K562 (cell line): ENCODE data around the gene NBR1. TPM values are rescaled to one million over a fixed set of nuclear protein-coding genes. Genes with fewer than 3 reads are reported as not detected.

Source experiments
- AFF4 ChIP-seq: sonication (generic); formaldehyde crosslinking; IDR thresholded peaks from 2 replicates; pipeline ENCODE4 v1.8.0; 2023; ENCODE audit warnings: mild to moderate bottlenecking, missing genetic modification reagents
- CCNT2 ChIP-seq: IDR thresholded peaks from 2 replicates; pipeline ENCODE4 v1.6.1; 2011; ENCODE audit warnings: borderline replicate concordance, low read depth, mild to moderate bottlenecking, moderate library complexity, mixed read lengths, low read length; ENCODE audit not compliant: insufficient read length; ENCODE audit errors: extremely low read depth
- ETS2 ChIP-seq: IDR thresholded peaks from 2 replicates; pipeline ENCODE4 v1.6.1; 2016; ENCODE audit warnings: borderline replicate concordance, missing genetic modification characterization, mild to moderate bottlenecking, moderate library complexity, missing compliant biosample characterization; ENCODE audit not compliant: poor library complexity, severe bottlenecking
- ETV5 ChIP-seq: sonication (generic); formaldehyde crosslinking; IDR thresholded peaks from 2 replicates; pipeline ENCODE4 v1.4.0; 2020; ENCODE audit warnings: low read depth, mild to moderate bottlenecking, missing genetic modification reagents
- FOS ChIP-seq: IDR thresholded peaks from 3 replicates; pipeline ENCODE4 v1.6.1; 2011; ENCODE audit not compliant: insufficient read length; ENCODE audit errors: extremely low read depth
- HDAC1 ChIP-seq, 2 experiments: fragments of 450-650 bp; IDR thresholded peaks; 2 replicates each; pipeline ENCODE4 v1.6.1; 2016 to 2017; ENCODE audit warnings: inconsistent platforms in 1 of 2, mild to moderate bottlenecking in 1 of 2, moderate library complexity in 1 of 2
- NCOA1 ChIP-seq: fragments of 450-650 bp; IDR thresholded peaks from 2 replicates; pipeline ENCODE4 v1.6.1; 2016; ENCODE audit warnings: low read depth
- NCOR1 ChIP-seq: fragments of 450-650 bp; IDR thresholded peaks from 2 replicates; pipeline ENCODE4 v1.6.1; 2016; ENCODE audit warnings: mild to moderate bottlenecking, moderate library complexity
- PREB ChIP-seq: sonication (generic); formaldehyde crosslinking; IDR thresholded peaks from 2 replicates; pipeline ENCODE4 v1.8.1; 2023; ENCODE audit warnings: mild to moderate bottlenecking, missing genetic modification reagents
- SAFB2 ChIP-seq: fragments of 200-400 bp; formaldehyde crosslinking; IDR thresholded peaks from 2 replicates; pipeline ENCODE4 v1.6.1; 2018; ENCODE audit warnings: borderline replicate concordance, low read length, low read depth, moderate library complexity; ENCODE audit not compliant: severe bottlenecking
- SIN3A ChIP-seq, 2 experiments: fragments of 150-350 bp in 1 of 2; IDR thresholded peaks; 2 replicates each; pipeline ENCODE4 v1.6.1; 2011 to 2016; ENCODE audit warnings: borderline replicate concordance in 2 of 2, low read depth in 2 of 2, low read length in 2 of 2, mild to moderate bottlenecking in 2 of 2, moderate library complexity in 2 of 2; ENCODE audit not compliant: control insufficient read depth in 1 of 2
- SP2 ChIP-seq: IDR thresholded peaks from 2 replicates; pipeline ENCODE4 v1.6.1; 2011; ENCODE audit warnings: mild to moderate bottlenecking, low read depth, low read length, moderate library complexity; ENCODE audit not compliant: poor library complexity, severe bottlenecking; ENCODE audit errors: extremely low read depth
- TEAD2 ChIP-seq: fragments of 450-650 bp; IDR thresholded peaks from 2 replicates; pipeline ENCODE4 v1.6.1; 2016; ENCODE audit warnings: missing genetic modification characterization, control low read depth, missing compliant biosample characterization
- ZFP30 ChIP-seq: fragments of 250-450 bp; sonication (Bioruptor Pico); IDR thresholded peaks from 2 replicates; pipeline ENCODE4 v1.8.0; 2022; ENCODE audit warnings: moderate library complexity, mild to moderate bottlenecking, inconsistent platforms, borderline replicate concordance
- ZNF143 ChIP-seq: sonication (generic); formaldehyde crosslinking; IDR thresholded peaks from 2 replicates; pipeline ENCODE4 v1.9.0; 2022; ENCODE audit warnings: mild to moderate bottlenecking, missing genetic modification reagents
- ZNF282 ChIP-seq: sonication (generic); formaldehyde crosslinking; IDR thresholded peaks from 2 replicates; pipeline ENCODE4 v1.8.1; 2023; ENCODE audit warnings: missing genetic modification reagents
- polyA plus RNA-seq, 8 experiments: library from polyadenylated mRNA; depleted of rRNA in 4 of 8; stranded (reverse) in 5 of 8; unstranded in 3 of 8; fragments of >200 nt; fragmentation: Nextera tagmentation in 2 of 8; fragmentation: Illumina TruSeq in 1 of 8; extraction: Ambion mirVana in 2 of 8; extraction: Trizol in 1 of 8; gene quantifications; 2 replicates each; pipeline versions ENCODE4 v1.2.1 to v1.2.3, GENCODE V29; 2011 to 2014; ENCODE audit warnings: inconsistent platforms in 1 of 8, missing spikeins in 1 of 8
- total RNA-seq, 7 experiments: library from RNA; depleted of rRNA in 6 of 7; stranded (reverse); fragments of >200 nt in 6 of 7; fragmentation: Illumina TruSeq in 2 of 7; extraction: Trizol in 2 of 7; gene quantifications; 2 replicates each; pipeline versions ENCODE4 v1.2.1 to v1.2.3, GENCODE V29; 2011 to 2021; ENCODE audit warnings: low replicate concordance in 1 of 7
- TF ChIP-seq, protein P1 (sequence below): fragments of 200-400 bp; formaldehyde crosslinking; IDR thresholded peaks from 2 replicates; pipeline ENCODE4 v1.6.1; 2017; ENCODE audit warnings: mild to moderate bottlenecking, low read depth, low read length, moderate library complexity
- TF ChIP-seq, protein P2 (sequence below): IDR thresholded peaks from 2 replicates; pipeline ENCODE4 v1.6.1; 2014; ENCODE audit warnings: antibody characterized with exemption

Gene NBR1
- total and polyA plus RNA-seq, 9 of the 15 experiments (the other 6 are each of a cell fraction or from before 2014, with no cell fraction given), result 4.2 to 70.1 (median 39.9) TPM

DNA sequence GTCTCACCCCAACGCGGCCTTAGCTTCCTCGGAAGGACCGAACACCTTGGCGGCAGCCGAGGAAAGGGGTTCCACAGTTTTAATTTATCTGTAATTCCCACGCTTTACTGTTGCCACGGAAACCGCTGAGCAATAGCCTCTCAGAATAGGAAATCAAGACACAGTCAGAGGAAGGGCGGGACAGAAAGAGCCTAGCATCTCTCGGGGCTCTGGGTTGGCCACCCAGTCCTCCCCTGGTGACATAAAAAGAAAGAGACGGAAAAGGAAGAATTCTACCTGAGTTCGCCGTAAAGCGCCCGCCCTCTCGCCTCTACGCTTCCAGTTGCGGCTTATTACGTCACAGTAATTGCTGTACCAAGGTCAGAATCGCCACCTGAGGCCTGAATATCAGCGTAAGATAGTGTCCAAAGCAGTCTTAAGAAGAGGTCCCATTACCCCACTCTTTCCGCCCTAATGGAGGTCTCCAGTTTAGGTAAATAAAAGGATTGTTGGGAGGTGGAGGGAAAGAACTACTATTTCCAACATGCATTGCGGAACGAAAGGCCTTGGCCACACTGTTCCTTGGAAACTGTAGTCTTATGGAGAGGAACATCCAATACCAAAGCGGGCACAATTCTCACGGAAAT lies 761 bp upstream of the NBR1 start (continued):
- TF ChIP-seq SP2, result peak; percentile 15
- no peak for TF ChIP-seq ZFP30 (CRISPR knock-in tag)
- TF ChIP-seq, protein P1, sequence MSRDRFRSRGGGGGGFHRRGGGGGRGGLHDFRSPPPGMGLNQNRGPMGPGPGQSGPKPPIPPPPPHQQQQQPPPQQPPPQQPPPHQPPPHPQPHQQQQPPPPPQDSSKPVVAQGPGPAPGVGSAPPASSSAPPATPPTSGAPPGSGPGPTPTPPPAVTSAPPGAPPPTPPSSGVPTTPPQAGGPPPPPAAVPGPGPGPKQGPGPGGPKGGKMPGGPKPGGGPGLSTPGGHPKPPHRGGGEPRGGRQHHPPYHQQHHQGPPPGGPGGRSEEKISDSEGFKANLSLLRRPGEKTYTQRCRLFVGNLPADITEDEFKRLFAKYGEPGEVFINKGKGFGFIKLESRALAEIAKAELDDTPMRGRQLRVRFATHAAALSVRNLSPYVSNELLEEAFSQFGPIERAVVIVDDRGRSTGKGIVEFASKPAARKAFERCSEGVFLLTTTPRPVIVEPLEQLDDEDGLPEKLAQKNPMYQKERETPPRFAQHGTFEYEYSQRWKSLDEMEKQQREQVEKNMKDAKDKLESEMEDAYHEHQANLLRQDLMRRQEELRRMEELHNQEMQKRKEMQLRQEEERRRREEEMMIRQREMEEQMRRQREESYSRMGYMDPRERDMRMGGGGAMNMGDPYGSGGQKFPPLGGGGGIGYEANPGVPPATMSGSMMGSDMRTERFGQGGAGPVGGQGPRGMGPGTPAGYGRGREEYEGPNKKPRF, result no peak
- no peak for TF ChIP-seq ETS2 (tag)
- peak; percentile 64 for TF ChIP-seq FOS
- TF ChIP-seq, protein P2, sequence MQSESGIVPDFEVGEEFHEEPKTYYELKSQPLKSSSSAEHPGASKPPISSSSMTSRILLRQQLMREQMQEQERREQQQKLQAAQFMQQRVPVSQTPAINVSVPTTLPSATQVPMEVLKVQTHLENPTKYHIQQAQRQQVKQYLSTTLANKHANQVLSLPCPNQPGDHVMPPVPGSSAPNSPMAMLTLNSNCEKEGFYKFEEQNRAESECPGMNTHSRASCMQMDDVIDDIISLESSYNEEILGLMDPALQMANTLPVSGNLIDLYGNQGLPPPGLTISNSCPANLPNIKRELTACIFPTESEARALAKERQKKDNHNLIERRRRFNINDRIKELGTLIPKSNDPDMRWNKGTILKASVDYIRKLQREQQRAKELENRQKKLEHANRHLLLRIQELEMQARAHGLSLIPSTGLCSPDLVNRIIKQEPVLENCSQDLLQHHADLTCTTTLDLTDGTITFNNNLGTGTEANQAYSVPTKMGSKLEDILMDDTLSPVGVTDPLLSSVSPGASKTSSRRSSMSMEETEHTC, result no peak
- TF ChIP-seq HDAC1 (IDR thresholded peaks at IDR 0.05), result 0 out of 4 replicates have a peak, but pooled peaks of 1 of the 2 experiments have one; percentile 89
- TF ChIP-seq ZNF282 (CRISPR knock-in tag), result no peak
- TF ChIP-seq PREB (CRISPR knock-in tag), result no peak
- peak; percentile 0 to 97; a peak in 1 of 4 replicates for TF ChIP-seq SIN3A (IDR thresholded peaks at IDR 0.05; ENCODE audit: borderline replicate concordance in 2 of 2, control insufficient read depth in 1 of 2, low read depth in 2 of 2, low read length in 2 of 2)
- no peak for TF ChIP-seq CCNT2
- TF ChIP-seq ZNF143, result no peak
- no peak for TF ChIP-seq SAFB2
- peak; percentile 57 for TF ChIP-seq NCOA1
- TF ChIP-seq NCOR1, result no peak
- TF ChIP-seq TEAD2 (tag), result no peak
- peak; percentile 69; the same call in 1 of the 2 replicates for TF ChIP-seq AFF4
- peak; percentile 51; the same call in 1 of the 2 replicates for TF ChIP-seq ETV5 (CRISPR knock-in tag)
